Fibroblast of pulmonary artery (primary cell): Measurements from ENCODE around the gene RABGAP1.

Source experiments
- DNase-seq: peaks from one replicate; pipeline ENCODE4 v3.0.0-alpha.2; 2010; ENCODE audit warnings: low read depth
- H3K4me3 ChIP-seq: replicated peaks from 2 replicates; pipeline ENCODE4 v1.5.1; 2011; ENCODE audit warnings: low read depth, mild to moderate bottlenecking, control low read depth, low read length, moderate library complexity
- TF ChIP-seq, protein P1 (sequence below): IDR thresholded peaks from 2 replicates; pipeline ENCODE4 v1.5.1; 2011; ENCODE audit warnings: mild to moderate bottlenecking, control low read depth, low read length, inconsistent platforms; ENCODE audit errors: missing control alignments

RABGAP1 gene

DNA sequence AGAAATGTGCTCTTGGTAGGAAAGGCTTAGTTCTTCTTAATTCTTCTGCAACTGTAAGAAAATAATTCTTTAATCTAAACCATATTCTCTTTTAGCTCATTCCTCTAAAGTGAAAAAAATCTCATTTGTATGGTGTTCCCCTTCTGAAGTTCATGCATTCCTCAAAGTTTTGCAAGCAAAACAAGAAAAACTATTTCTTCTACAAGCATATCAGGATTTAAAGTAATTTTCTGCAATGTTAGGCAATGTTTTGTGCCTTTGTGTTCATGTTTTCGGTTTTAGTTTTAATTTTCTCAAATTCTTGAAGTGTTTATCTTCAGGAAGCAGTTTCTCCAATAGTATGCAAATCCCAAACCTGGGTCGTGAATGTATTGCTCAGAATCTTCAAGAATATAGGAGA, 80.0 kb downstream of the RABGAP1 start:
- DNase-seq = no peak
- TF ChIP-seq, protein P1, sequence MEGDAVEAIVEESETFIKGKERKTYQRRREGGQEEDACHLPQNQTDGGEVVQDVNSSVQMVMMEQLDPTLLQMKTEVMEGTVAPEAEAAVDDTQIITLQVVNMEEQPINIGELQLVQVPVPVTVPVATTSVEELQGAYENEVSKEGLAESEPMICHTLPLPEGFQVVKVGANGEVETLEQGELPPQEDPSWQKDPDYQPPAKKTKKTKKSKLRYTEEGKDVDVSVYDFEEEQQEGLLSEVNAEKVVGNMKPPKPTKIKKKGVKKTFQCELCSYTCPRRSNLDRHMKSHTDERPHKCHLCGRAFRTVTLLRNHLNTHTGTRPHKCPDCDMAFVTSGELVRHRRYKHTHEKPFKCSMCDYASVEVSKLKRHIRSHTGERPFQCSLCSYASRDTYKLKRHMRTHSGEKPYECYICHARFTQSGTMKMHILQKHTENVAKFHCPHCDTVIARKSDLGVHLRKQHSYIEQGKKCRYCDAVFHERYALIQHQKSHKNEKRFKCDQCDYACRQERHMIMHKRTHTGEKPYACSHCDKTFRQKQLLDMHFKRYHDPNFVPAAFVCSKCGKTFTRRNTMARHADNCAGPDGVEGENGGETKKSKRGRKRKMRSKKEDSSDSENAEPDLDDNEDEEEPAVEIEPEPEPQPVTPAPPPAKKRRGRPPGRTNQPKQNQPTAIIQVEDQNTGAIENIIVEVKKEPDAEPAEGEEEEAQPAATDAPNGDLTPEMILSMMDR = no peak
- H3K4me3 ChIP-seq = no peak overlapping the region

DNA sequence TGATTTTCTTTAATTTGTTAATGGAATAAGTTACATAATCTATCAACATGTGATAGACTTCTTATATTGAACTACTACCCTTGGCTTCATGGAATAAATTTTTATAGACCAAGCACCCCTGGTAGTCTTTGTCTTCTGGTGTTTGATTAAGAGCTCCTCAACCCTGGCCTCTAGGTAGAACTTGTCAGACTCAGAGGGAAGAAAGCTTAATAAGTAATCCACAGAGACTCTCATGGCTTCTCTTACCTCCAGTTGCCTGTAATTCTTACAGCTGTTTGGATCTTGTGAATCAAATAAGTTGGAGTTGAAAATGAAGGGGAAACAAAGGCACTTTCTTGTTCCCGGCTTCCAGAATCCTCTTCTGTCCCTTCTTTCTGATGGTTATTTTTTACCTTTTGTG, 85.6 kb downstream of the RABGAP1 start:
- no peak for DNase-seq
- TF ChIP-seq, protein P1 = no peak

DNA sequence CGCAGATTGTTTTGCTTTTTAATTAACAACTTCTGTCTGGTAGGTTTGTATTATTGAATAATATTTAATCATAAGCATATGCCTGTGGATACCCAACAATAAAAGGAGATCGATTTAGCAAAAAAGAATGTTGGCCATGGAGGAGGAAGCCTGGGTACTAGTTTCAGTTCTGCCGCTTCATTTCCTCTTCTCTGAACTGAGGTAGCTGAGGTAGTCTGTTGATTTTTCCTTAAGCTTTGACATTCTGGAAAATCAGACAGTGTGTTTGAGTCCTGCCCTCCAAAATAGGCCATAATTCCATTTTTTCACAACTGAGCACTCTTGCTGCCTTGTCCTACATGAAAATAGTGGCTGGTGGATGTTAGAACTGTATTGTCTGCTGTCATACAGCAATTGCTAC, 86.7 kb downstream of the RABGAP1 start:
- TF ChIP-seq, protein P1 = no peak
- no peak overlapping the region for H3K4me3 ChIP-seq
- no peak for DNase-seq

More for the DNA sequence above, 85.6 kb downstream of the RABGAP1 start:
- H3K4me3 ChIP-seq = no peak overlapping the region

DNA sequence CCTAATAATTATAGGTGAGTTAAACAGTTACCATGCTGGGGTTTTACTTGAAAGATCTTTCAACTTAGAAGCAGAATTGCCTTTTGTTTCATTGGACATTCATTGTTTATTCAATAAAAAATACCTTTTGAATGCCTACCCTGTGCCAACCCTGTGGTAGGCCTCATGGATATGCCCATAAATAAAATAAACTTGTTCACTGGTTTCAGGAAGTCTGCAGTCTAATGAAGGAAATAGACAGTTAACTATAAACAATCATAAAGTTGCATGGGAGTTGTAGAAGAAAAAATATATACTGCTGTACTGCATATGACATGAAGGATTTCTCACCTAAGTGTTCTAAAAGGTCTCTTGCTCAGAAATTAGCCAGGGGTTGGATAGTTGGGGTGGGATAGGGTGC, 87.3 kb downstream of the RABGAP1 start:
- no peak overlapping the region for H3K4me3 ChIP-seq
- TF ChIP-seq, protein P1 = no peak
- DNase-seq = no peak

DNA sequence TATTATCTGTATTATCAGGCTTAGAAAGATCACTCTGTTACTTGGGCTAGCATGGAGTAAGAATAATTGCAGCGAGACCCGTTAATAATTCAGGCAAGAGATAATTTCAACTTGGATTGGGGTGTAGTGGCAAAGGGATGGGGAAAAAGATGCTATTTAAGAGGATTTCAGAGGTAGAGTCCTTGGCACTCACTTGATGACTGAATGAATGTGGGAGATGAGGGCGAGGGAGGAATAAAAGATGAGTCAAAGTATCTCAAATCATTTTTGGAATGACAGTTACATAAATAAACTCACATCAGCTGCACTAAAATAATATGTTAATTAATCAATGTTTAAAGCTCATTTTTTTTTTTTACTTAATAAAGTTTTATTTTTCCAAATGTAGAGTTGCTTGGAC, 88.2 kb downstream of the RABGAP1 start:
- DNase-seq = no peak
- no peak overlapping the region for H3K4me3 ChIP-seq
- TF ChIP-seq, protein P1 = no peak

DNA sequence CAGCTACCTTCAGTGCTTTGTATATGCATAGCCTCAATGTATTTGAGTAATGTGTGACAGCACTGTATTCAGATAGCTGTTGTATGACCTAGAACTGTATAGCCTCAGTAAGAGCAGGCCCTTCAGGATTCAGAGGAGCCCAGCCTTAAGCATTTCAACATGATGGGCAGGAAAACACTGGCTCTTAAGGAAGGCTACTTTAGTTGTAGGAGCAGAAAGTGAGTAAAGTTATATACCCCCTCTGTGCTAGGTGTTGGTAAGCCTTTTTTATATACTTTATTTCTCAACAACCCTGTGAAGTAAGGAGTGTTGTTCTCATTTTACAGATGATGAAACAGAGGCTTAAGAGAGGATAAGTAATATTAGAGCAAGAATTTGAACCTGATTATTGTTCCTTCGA, 91.1 kb downstream of the RABGAP1 start:
- TF ChIP-seq, protein P1 = no peak
- DNase-seq = no peak

DNA sequence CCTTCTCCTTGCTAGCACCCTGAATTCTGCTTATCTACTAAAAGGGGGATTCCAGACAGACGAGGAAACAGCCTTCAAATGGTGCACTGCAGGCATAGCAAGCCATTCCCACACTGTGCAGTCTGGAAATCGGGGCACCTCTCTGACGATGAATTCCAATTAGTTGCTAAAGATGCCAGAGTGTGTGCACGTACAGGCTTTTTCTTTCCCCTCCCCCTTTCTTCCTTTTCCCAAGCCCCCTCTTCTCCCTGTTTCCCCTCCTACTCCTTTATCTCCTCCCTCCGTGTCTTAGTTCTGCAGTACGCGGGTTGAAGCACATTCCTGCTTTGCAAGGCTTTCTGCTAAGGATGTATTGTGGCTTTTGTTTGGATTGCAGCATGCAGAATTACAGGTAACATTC, 92.5 kb downstream of the RABGAP1 start, which contains the start of gene GPR21:
GPR21 (plus strand) TSS at position 316 of the 400 bp plus-strand sequence. CDS start 900 bp downstream, outside the sequence.
- no peak for DNase-seq
- H3K4me3 ChIP-seq = no peak within 1 kb of the TSS
- TF ChIP-seq, protein P1 = no peak

More for the DNA sequence above, 91.1 kb downstream of the RABGAP1 start:
- no peak overlapping the region for H3K4me3 ChIP-seq
